Mesenchymal stem cell (in vitro differentiated cells and primary cell): Measurements from ENCODE around the gene BICD1. TPM values are rescaled to one million over a fixed set of nuclear protein-coding genes. Genes with fewer than 3 reads are reported as not detected.
A peak's percentile ranks its signal among the peaks of the same experiment; 100 is the strongest.

ENCODE experiments used
- DNase-seq: peaks from one replicate; pipeline ENCODE4 v3.0.0-alpha.2; 2013
- H2AFZ ChIP-seq: one replicate; pipeline ENCODE4 v1.6.1; 2013; ENCODE audit warnings: low read depth, mild to moderate bottlenecking, control low read depth, inconsistent platforms, low read length, moderate library complexity
- H2AK5ac ChIP-seq: 2 replicates; pipeline ENCODE4 v1.6.1; 2013; ENCODE audit warnings: low read length, moderate library complexity, mild to moderate bottlenecking, inconsistent platforms; ENCODE audit not compliant: severe bottlenecking
- H2BK120ac ChIP-seq: one replicate; pipeline ENCODE4 v1.6.1; 2013; ENCODE audit warnings: low read depth, mild to moderate bottlenecking, inconsistent platforms, low read length, moderate library complexity
- H2BK12ac ChIP-seq, 2 experiments: one replicate each; pipeline ENCODE4 v1.6.1; 2013; ENCODE audit warnings: inconsistent platforms in 2 of 2, low read length in 2 of 2, mild to moderate bottlenecking in 2 of 2, moderate library complexity in 2 of 2, control low read depth in 1 of 2
- H2BK15ac ChIP-seq: one replicate; pipeline ENCODE4 v1.6.1; 2013; ENCODE audit warnings: mild to moderate bottlenecking, low read depth, inconsistent platforms; ENCODE audit not compliant: poor library complexity, severe bottlenecking
- H2BK5ac ChIP-seq: 2 replicates; pipeline ENCODE4 v1.6.1; 2013; ENCODE audit warnings: low read depth, mild to moderate bottlenecking, low read length, control low read depth, inconsistent platforms; ENCODE audit not compliant: poor library complexity, severe bottlenecking
- H3K14ac ChIP-seq, 2 experiments: one replicate each; pipeline ENCODE4 v1.6.1; 2013; ENCODE audit warnings: inconsistent platforms in 2 of 2, low read length in 2 of 2, control low read depth in 1 of 2, mild to moderate bottlenecking in 1 of 2, moderate library complexity in 1 of 2
- H3K18ac ChIP-seq, 2 experiments: one replicate each; pipeline ENCODE4 v1.6.1; 2013; ENCODE audit warnings: inconsistent platforms in 2 of 2, low read length in 2 of 2, control low read depth in 1 of 2, low read depth in 1 of 2, mild to moderate bottlenecking in 1 of 2
- H3K23ac ChIP-seq, 2 experiments: one replicate each; pipeline ENCODE4 v1.6.1; 2013; ENCODE audit warnings: inconsistent platforms in 2 of 2, low read length in 2 of 2, mild to moderate bottlenecking in 2 of 2, moderate library complexity in 2 of 2, control low read depth in 1 of 2
- H3K27ac ChIP-seq: 2 replicates; pipeline ENCODE4 v1.5.1; 2013; ENCODE audit warnings: mild to moderate bottlenecking, moderate library complexity, low read length, control low read depth, inconsistent platforms; ENCODE audit not compliant: poor library complexity, severe bottlenecking
- H3K27me3 ChIP-seq, 2 experiments: 2 replicates each; pipeline versions ENCODE4 v1.6.1 to v1.7.0; 2013; ENCODE audit warnings: low read length in 2 of 2, mild to moderate bottlenecking in 2 of 2, moderate library complexity in 2 of 2, control low read depth in 1 of 2, inconsistent platforms in 1 of 2; ENCODE audit not compliant: control insufficient read depth in 1 of 2, insufficient read depth in 1 of 2
- H3K36me3 ChIP-seq, 2 experiments: 2 replicates each; pipeline versions ENCODE4 v1.6.1 to v1.7.0; 2013; ENCODE audit warnings: low read length in 2 of 2, control low read depth in 1 of 2, inconsistent platforms in 1 of 2, low read depth in 1 of 2, mild to moderate bottlenecking in 1 of 2; ENCODE audit not compliant: insufficient read depth in 2 of 2, control insufficient read depth in 1 of 2
- H3K4ac ChIP-seq, 2 experiments: one replicate each; pipeline ENCODE4 v1.6.1; 2013; ENCODE audit warnings: inconsistent platforms in 2 of 2, low read length in 2 of 2, mild to moderate bottlenecking in 2 of 2, moderate library complexity in 2 of 2, control low read depth in 1 of 2, low read depth in 1 of 2
- H3K4me1 ChIP-seq: 2 replicates; pipeline ENCODE4 v1.6.1; 2013; ENCODE audit warnings: low read depth, low read length, control low read depth; ENCODE audit not compliant: control insufficient read depth, insufficient read depth
- H3K4me2 ChIP-seq: 2 replicates; pipeline ENCODE4 v1.6.1; 2013; ENCODE audit warnings: low read length, mild to moderate bottlenecking, inconsistent platforms; ENCODE audit not compliant: poor library complexity, severe bottlenecking
- H3K4me3 ChIP-seq, 2 experiments: 2 replicates each; pipeline versions ENCODE4 v1.5.1 to v1.7.0; 2013; ENCODE audit warnings: low read length in 2 of 2, mild to moderate bottlenecking in 2 of 2, control low read depth in 1 of 2, low read depth in 1 of 2; ENCODE audit not compliant: insufficient read depth in 1 of 2
- H3K79me1 ChIP-seq: replicated peaks from 2 replicates; pipeline ENCODE4 v1.6.1; 2013; ENCODE audit warnings: mild to moderate bottlenecking, control low read depth, low read length, inconsistent platforms; ENCODE audit not compliant: poor library complexity, severe bottlenecking
- H3K9ac ChIP-seq: 2 replicates; pipeline ENCODE4 v1.7.0; 2013; ENCODE audit warnings: mild to moderate bottlenecking, low read length, moderate library complexity
- H3K9me3 ChIP-seq: 2 replicates; pipeline ENCODE4 v1.7.0; 2013; ENCODE audit warnings: mild to moderate bottlenecking, low read length; ENCODE audit not compliant: control insufficient read depth
- H4K8ac ChIP-seq: one replicate; pipeline ENCODE4 v1.6.1; 2013; ENCODE audit warnings: inconsistent platforms, mild to moderate bottlenecking, low read length, moderate library complexity
- H4K91ac ChIP-seq: one replicate; pipeline ENCODE4 v1.6.1; 2013; ENCODE audit warnings: mild to moderate bottlenecking, low read length, inconsistent platforms
- WGBS: methylation state at CpG from one replicate; pipeline ENCODE4 v1.1.7; 2013; ENCODE audit warnings: mixed read lengths; 5-methylcytosine and 5-hydroxymethylcytosine counted together
- polyA plus RNA-seq, 2 experiments: library from polyadenylated mRNA; stranded (reverse); fragments of 200-250 nt; gene quantifications; one replicate each; pipeline ENCODE4 v1.2.3, GENCODE V29; 2013

BICD1 gene
- 12.2 TPM for polyA plus RNA-seq (2013, experiment 1 of 2)
- 11.8 TPM for polyA plus RNA-seq (2013, experiment 2 of 2)

- H2BK5ac ChIP-seq = peak within 1 kb of the TSS; percentile 46
- peak within 1 kb of the TSS; percentile 83 to 90 for H3K23ac ChIP-seq
- H3K4me1 ChIP-seq = peaks cover 8% of the 10 kb centered on the region
- H2AK5ac ChIP-seq = peak within 1 kb of the TSS; percentile 27
- H2AFZ ChIP-seq = peak within 1 kb of the TSS; percentile 93
- DNase-seq = peak; percentile 91
- H3K4ac ChIP-seq = peak within 1 kb of the TSS; percentile 71 to 95
- peak within 1 kb of the TSS; percentile 55 for H4K91ac ChIP-seq
- H3K9me3 ChIP-seq = no peaks in the 10 kb centered on the region
- H2BK12ac ChIP-seq = peak within 1 kb of the TSS; percentile 8 to 25
- peak within 1 kb of the TSS; percentile 94 for H2BK15ac ChIP-seq
- H3K4me2 ChIP-seq = peak within 1 kb of the TSS; percentile 89
- no peaks in the 10 kb centered on the region for H3K79me1 ChIP-seq
- H3K18ac ChIP-seq = peak within 1 kb of the TSS; percentile 62 to 90
- no peaks in the 10 kb centered on the region for H3K36me3 ChIP-seq
- WGBS = under 1% methylated on average over 83 of the region's 96 CpGs
- H3K27me3 ChIP-seq = no peaks in the 10 kb centered on the region
- peak within 1 kb of the TSS; percentile 87 for H4K8ac ChIP-seq
- H3K27ac ChIP-seq = peak within 1 kb of the TSS; percentile 58
- H3K4me3 ChIP-seq = peak within 1 kb of the TSS; percentile 92 to 98
- peak within 1 kb of the TSS; percentile 94 for H3K9ac ChIP-seq
- peak within 1 kb of the TSS; percentile 14 to 62 for H3K14ac ChIP-seq
- H2BK120ac ChIP-seq = peak within 1 kb of the TSS; percentile 94
These were observed at the start of gene BICD1 for GRCh38 chr12:32106517-32107358. BICD1 (plus strand) TSS chr12:32106847; CDS start chr12:32107332, 485 bp downstream.

DNA sequence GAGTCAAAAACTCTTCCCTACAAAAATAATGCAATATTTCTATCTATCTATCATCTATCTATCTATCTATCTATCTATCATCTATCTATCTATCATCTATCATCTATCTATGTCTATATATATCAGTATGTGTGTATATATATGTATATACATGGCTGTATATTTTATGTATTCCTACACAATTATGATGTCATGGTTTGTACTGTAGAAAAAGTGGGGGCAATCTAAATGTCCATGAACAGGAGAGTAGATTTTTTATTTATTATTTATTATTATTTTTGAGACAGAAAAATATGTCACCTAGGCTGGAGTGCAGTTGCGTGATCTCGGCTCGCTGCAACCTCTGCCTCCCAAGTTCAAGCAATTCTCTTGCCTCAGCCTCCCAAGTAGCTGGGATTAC, 45.6 kb upstream of the BICD1 start:
- Histone ChIP-seq H2BK12ac (no peak overlapping the region), H3K4me1 (peaks cover 5% of the 10 kb centered on the region), H3K36me3 (no peaks in the 10 kb centered on the region), H2BK120ac (no peak overlapping the region), H3K4me2 (no peak overlapping the region), H3K14ac (no peak overlapping the region), H2BK5ac (no peak overlapping the region), H4K91ac (no peak overlapping the region), H3K4ac (no peak overlapping the region), H3K18ac (no peak overlapping the region), H3K9me3 (no peaks in the 10 kb centered on the region), H3K27me3 (peaks cover 0 to 8% of the 10 kb centered on the region in 2 experiments), H3K9ac (no peak overlapping the region), H4K8ac (no peak overlapping the region), H3K27ac (no peak overlapping the region), H2BK15ac (no peak overlapping the region), H2AFZ (no peak overlapping the region), H3K79me1 (no peaks in the 10 kb centered on the region), H3K23ac (no peak overlapping the region), H2AK5ac (no peak overlapping the region), H3K4me3 (no peak overlapping the region)
- WGBS = 94% methylated on average over 3 of the region's 3 CpGs
- no peak for DNase-seq

DNA sequence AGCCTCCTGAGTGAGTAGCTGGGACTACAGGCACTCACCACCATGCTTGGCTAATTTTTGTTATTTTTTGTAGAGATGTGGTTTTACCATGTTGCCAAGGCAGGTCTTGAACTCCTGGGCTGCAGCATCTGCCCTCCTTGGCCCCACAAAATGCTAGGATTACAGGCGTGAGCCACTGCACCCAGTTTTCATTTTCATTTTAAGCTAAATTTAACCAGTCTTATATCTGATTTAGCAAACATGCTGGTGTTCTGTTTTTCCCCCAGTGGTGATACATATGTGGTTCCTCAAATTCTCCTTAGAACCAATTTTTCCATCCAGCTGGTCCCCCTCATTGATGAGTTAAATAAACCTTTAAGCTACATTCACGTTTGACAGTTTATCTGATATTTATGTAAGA, 43.8 kb upstream of the BICD1 start:
- DNase-seq = no peak
- Histone ChIP-seq H4K8ac (peak overlapping the region; percentile 30), H2AK5ac (no peak overlapping the region), H3K36me3 (no peaks in the 10 kb centered on the region), H3K9ac (no peak overlapping the region), H3K4me3 (no peak overlapping the region), H2AFZ (no peak overlapping the region), H2BK12ac (no peak overlapping the region), H3K27me3 (peaks cover 0 to 8% of the 10 kb centered on the region in 2 experiments), H2BK120ac (no peak overlapping the region), H3K18ac (no peak overlapping the region), H2BK5ac (no peak overlapping the region), H3K4me1 (peaks cover 5% of the 10 kb centered on the region), H3K14ac (no peak overlapping the region), H3K79me1 (no peaks in the 10 kb centered on the region), H4K91ac (no peak overlapping the region), H3K23ac (no peak overlapping the region), H3K27ac (no peak overlapping the region), H3K4ac (no peak overlapping the region), H2BK15ac (no peak overlapping the region), H3K9me3 (no peaks in the 10 kb centered on the region), H3K4me2 (no peak overlapping the region)
- WGBS = no CpG with 5 or more reads among the region's 2 CpGs

- Histone ChIP-seq H4K91ac (no peak overlapping the region), H3K27me3 (peaks cover 0 to 8% of the 10 kb centered on the region in 2 experiments), H3K27ac (no peak overlapping the region), H3K4ac (no peak overlapping the region), H3K4me1 (peaks cover 7% of the 10 kb centered on the region), H3K9ac (no peak overlapping the region), H3K18ac (peak overlapping the region in 1 of 2 experiments; percentile 42), H3K4me2 (no peak overlapping the region), H3K14ac (no peak overlapping the region), H3K36me3 (no peaks in the 10 kb centered on the region), H4K8ac (no peak overlapping the region), H2BK120ac (no peak overlapping the region), H3K79me1 (no peaks in the 10 kb centered on the region), H2BK5ac (no peak overlapping the region), H3K23ac (no peak overlapping the region), H3K9me3 (no peaks in the 10 kb centered on the region), H2AK5ac (no peak overlapping the region), H2BK15ac (no peak overlapping the region), H3K4me3 (no peak overlapping the region), H2BK12ac (no peak overlapping the region), H2AFZ (no peak overlapping the region)
- no peak for DNase-seq
- WGBS = 90% methylated on average over 3 of the region's 4 CpGs
These were observed 42.9 kb upstream of the BICD1 start for GRCh38 chr12:32063796-32064195.
